H1 (cell line): ENCODE results near the gene SLC25A51. TPM values are rescaled to one million over a fixed set of nuclear protein-coding genes. Genes with fewer than 3 reads are reported as not detected.

Experiments used
- CTCF ChIA-PET: fragments of 300-600 bp; sonication (Branson Sonifier 250); formaldehyde crosslinking; loops from one replicate; lab custom pipeline; 2021; ENCODE audit not compliant: partially characterized antibody; lab: Charles Lee
- POLR2A ChIA-PET: fragments of 300-600 bp; sonication (Branson Sonifier 250); formaldehyde crosslinking; loops from one replicate; lab custom pipeline; 2021; ENCODE audit warnings: inconsistent platforms; ENCODE audit not compliant: partially characterized antibody; lab: Charles Lee
- DNase-seq, 2 experiments: peaks; one replicate each; pipeline versions ENCODE4 v3.0.0 to v3.0.0-alpha.2; 2010 to 2022; ENCODE audit warnings: low spot score in 2 of 2, low read depth in 1 of 2, mixed read lengths in 1 of 2
- FAIRE-seq: peaks from 2 replicates; lab custom pipeline; 2011; peaks lifted over from hg19 to GRCh38; lab: Jason Lieb, UNC
- H2AFZ ChIP-seq: 2 replicates; pipeline ENCODE4 v1.8.1; 2012; ENCODE audit warnings: low read length, inconsistent platforms
- H2AK5ac ChIP-seq: 2 replicates; pipeline ENCODE4 v1.6.1; 2013; ENCODE audit warnings: low read depth, low read length
- H2BK120ac ChIP-seq: replicated peaks from 2 replicates; pipeline ENCODE3; 2013; ENCODE audit warnings: low read depth, low read length, inconsistent platforms
- H2BK12ac ChIP-seq: 2 replicates; pipeline ENCODE4 v1.6.1; 2013; ENCODE audit warnings: low read depth, low read length
- H2BK15ac ChIP-seq: 2 replicates; pipeline ENCODE4 v1.6.1; 2013; ENCODE audit warnings: low read length
- H2BK20ac ChIP-seq: 2 replicates; pipeline ENCODE4 v1.6.1; 2013; ENCODE audit warnings: low read length
- H2BK5ac ChIP-seq: 2 replicates; pipeline ENCODE4 v1.6.1; 2013; ENCODE audit warnings: low read depth, low read length
- H3K14ac ChIP-seq: 2 replicates; pipeline ENCODE4 v1.6.1; 2013; ENCODE audit warnings: inconsistent platforms; ENCODE audit not compliant: insufficient read length
- H3K18ac ChIP-seq: 2 replicates; pipeline ENCODE4 v1.6.1; 2013; ENCODE audit warnings: low read length; ENCODE audit errors: extremely low read depth
- H3K23ac ChIP-seq: 2 replicates; pipeline ENCODE4 v1.6.1; 2013; ENCODE audit warnings: inconsistent platforms; ENCODE audit not compliant: insufficient read length
- H3K23me2 ChIP-seq: 2 replicates; pipeline ENCODE4 v1.6.1; 2013; ENCODE audit warnings: low read depth, low read length
- H3K27ac ChIP-seq: 2 replicates; pipeline ENCODE4 v1.6.1; 2011; ENCODE audit warnings: low read depth, low read length, inconsistent platforms
- H3K27me3 ChIP-seq, 4 experiments: replicated peaks in 1 of 4; 1 replicate in 1 of 4; 2 replicates in 3 of 4; pipeline versions ENCODE4 v1.6.1 to v1.8.1; 2011 to 2013; ENCODE audit warnings: low read length in 3 of 4, mild to moderate bottlenecking in 3 of 4, inconsistent platforms in 2 of 4, mixed read lengths in 2 of 4, moderate library complexity in 1 of 4; ENCODE audit not compliant: control insufficient read depth in 3 of 4, insufficient read depth in 3 of 4; ENCODE audit errors: extremely low read depth in 1 of 4
- H3K36me3 ChIP-seq, 4 experiments: 2 replicates each; pipeline versions ENCODE4 v1.6.1 to v1.8.1; 2011 to 2013; ENCODE audit warnings: mild to moderate bottlenecking in 4 of 4, low read length in 3 of 4, moderate library complexity in 2 of 4, control low read depth in 1 of 4, inconsistent platforms in 1 of 4; ENCODE audit not compliant: insufficient read depth in 4 of 4, control insufficient read depth in 2 of 4
- H3K4ac ChIP-seq: replicated peaks from 2 replicates; pipeline ENCODE3; 2013; ENCODE audit warnings: low read length, low read depth, mixed read lengths, inconsistent platforms; ENCODE audit not compliant: insufficient read length
- H3K4me1 ChIP-seq, 4 experiments: replicated peaks in 1 of 4; 1 replicate in 1 of 4; 2 replicates in 3 of 4; pipeline versions ENCODE4 v1.6.1 to v1.8.1; 2011 to 2013; ENCODE audit warnings: low read length in 3 of 4, inconsistent platforms in 2 of 4, mixed read lengths in 1 of 4; ENCODE audit not compliant: insufficient read depth in 4 of 4, control insufficient read depth in 3 of 4
- H3K4me2 ChIP-seq, 2 experiments: 2 replicates each; pipeline versions ENCODE4 v1.6.1 to v1.8.1; 2011 to 2013; ENCODE audit warnings: low read depth in 2 of 2, low read length in 2 of 2, control low read depth in 1 of 2, inconsistent platforms in 1 of 2, mild to moderate bottlenecking in 1 of 2; ENCODE audit not compliant: insufficient read depth in 1 of 2
- H3K4me3 ChIP-seq, 4 experiments: fragments of 200-600, 300-600 bp in 1 of 4; sonication (generic), shearing (Covaris generic), sonication (Bioruptor Twin) in 1 of 4; 2 replicates each; pipeline versions ENCODE4 v1.5.1 to v1.8.1; 2011 to 2016; ENCODE audit warnings: low read length in 4 of 4, low read depth in 3 of 4, control low read depth in 2 of 4, inconsistent platforms in 2 of 4, mild to moderate bottlenecking in 2 of 4, mixed read lengths in 1 of 4, moderate library complexity in 1 of 4; ENCODE audit not compliant: insufficient read depth in 2 of 4; ENCODE audit errors: extremely low read depth in 1 of 4
- H3K56ac ChIP-seq: replicated peaks from 2 replicates; pipeline ENCODE3; 2013; ENCODE audit warnings: low read depth, mild to moderate bottlenecking, mixed read lengths, low read length, inconsistent platforms; ENCODE audit not compliant: insufficient read length
- H3K79me1 ChIP-seq: 2 replicates; pipeline ENCODE4 v1.6.1; 2013; ENCODE audit warnings: low read depth, low read length, control low read depth
- H3K79me2 ChIP-seq, 2 experiments: 2 replicates each; pipeline versions ENCODE4 v1.6.1 to v1.8.1; 2012 to 2013; ENCODE audit warnings: low read length in 2 of 2, mild to moderate bottlenecking in 2 of 2, inconsistent platforms in 1 of 2; ENCODE audit not compliant: insufficient read depth in 2 of 2, control insufficient read depth in 1 of 2
- H3K9ac ChIP-seq, 4 experiments: replicated peaks in 1 of 4; 1 replicate in 1 of 4; 2 replicates in 3 of 4; pipeline versions ENCODE4 v1.6.1 to v1.8.1; 2011 to 2013; ENCODE audit warnings: low read depth in 3 of 4, low read length in 3 of 4, control low read depth in 2 of 4, mild to moderate bottlenecking in 2 of 4, moderate library complexity in 2 of 4, inconsistent platforms in 1 of 4; ENCODE audit errors: extremely low read depth in 1 of 4
- H3K9me3 ChIP-seq, 2 experiments: 2 replicates each; pipeline versions ENCODE4 v1.6.1 to v1.8.1; 2012 to 2013; ENCODE audit warnings: mild to moderate bottlenecking in 2 of 2, moderate library complexity in 2 of 2, control low read depth in 1 of 2, inconsistent platforms in 1 of 2, low read depth in 1 of 2, low read length in 1 of 2, mixed read lengths in 1 of 2; ENCODE audit not compliant: insufficient read depth in 2 of 2
- H4K20me1 ChIP-seq, 2 experiments: replicated peaks in 1 of 2; 2 replicates each; pipeline versions ENCODE3 to v1.8.1; 2011 to 2013; ENCODE audit warnings: inconsistent platforms in 2 of 2, low read length in 2 of 2, mild to moderate bottlenecking in 1 of 2; ENCODE audit not compliant: insufficient read depth in 2 of 2, control insufficient read depth in 1 of 2
- H4K5ac ChIP-seq: 2 replicates; pipeline ENCODE4 v1.6.1; 2013; ENCODE audit warnings: low read length, low read depth, mixed read lengths, inconsistent platforms; ENCODE audit not compliant: insufficient read length
- H4K8ac ChIP-seq: 2 replicates; pipeline ENCODE4 v1.8.0; 2013; ENCODE audit warnings: mild to moderate bottlenecking, moderate library complexity, low read length, inconsistent platforms; ENCODE audit not compliant: insufficient read depth; ENCODE audit errors: extremely low read depth
- H4K91ac ChIP-seq: replicated peaks from 2 replicates; pipeline ENCODE3; 2013; ENCODE audit warnings: low read length, mixed read lengths, inconsistent platforms; ENCODE audit not compliant: insufficient read length
- CHD1 ChIP-seq: IDR thresholded peaks from 2 replicates; pipeline ENCODE4 v1.6.1; 2012; ENCODE audit warnings: low read depth, low read length, improper control_type of control experiment
- JUND ChIP-seq: IDR thresholded peaks from 2 replicates; pipeline ENCODE4 v1.6.1; 2011; ENCODE audit warnings: mild to moderate bottlenecking, improper control_type of control experiment, low read length
- KDM1A ChIP-seq: fragments of 200-600, 300-600 bp; sonication (generic); IDR thresholded peaks from 2 replicates; pipeline ENCODE4 v1.7.1; 2016; ENCODE audit warnings: mild to moderate bottlenecking, low read length, borderline replicate concordance
- RAD21 ChIP-seq, 2 experiments: IDR thresholded peaks in 1 of 2; conservative IDR thresholded peaks in 1 of 2; 2 replicates each; pipeline ENCODE4 v1.6.1; 2011; ENCODE audit warnings: low read depth in 2 of 2, low read length in 2 of 2, improper control_type of control experiment in 1 of 2, inconsistent platforms in 1 of 2, mild to moderate bottlenecking in 1 of 2, moderate library complexity in 1 of 2
- SIN3A ChIP-seq, 2 experiments: IDR thresholded peaks in 1 of 2; conservative IDR thresholded peaks in 1 of 2; 2 replicates each; pipeline ENCODE4 v1.6.1; 2011 to 2012; ENCODE audit warnings: low read length in 2 of 2, improper control_type of control experiment in 1 of 2, low read depth in 1 of 2, mild to moderate bottlenecking in 1 of 2
- WGBS, 2 experiments: shearing (Covaris generic) in 1 of 2; methylation state at CpG; one replicate each; pipeline versions ENCODE4 v1.1.6 to v1.1.7; 2013 to 2015; ENCODE audit warnings: low lambda C conversion rate in 2 of 2, mixed read lengths in 2 of 2, inconsistent platforms in 1 of 2, low coverage in 1 of 2, missing lambda C conversion rate in 1 of 2; ENCODE audit not compliant: insufficient replicate concordance in 2 of 2, insufficient coverage in 1 of 2, insufficient read length in 1 of 2; ENCODE audit errors: extremely low coverage in 1 of 2, missing lambda C conversion rate in 1 of 2; 5-methylcytosine and 5-hydroxymethylcytosine counted together
- polyA plus RNA-seq, 7 experiments: library from polyadenylated mRNA; depleted of rRNA in 3 of 7; stranded (reverse) in 5 of 7; unstranded in 2 of 7; fragments of >200 nt in 5 of 7; fragments of 200-250 nt in 2 of 7; gene quantifications; 1 replicate in 5 of 7; 2 replicates in 1 of 7; 4 replicates in 1 of 7; pipeline versions ENCODE4 v1.2.1 to v1.2.3, GENCODE V29; 2011 to 2013; ENCODE audit warnings: missing spikeins in 2 of 7, mixed read lengths in 2 of 7
- total RNA-seq: library from RNA; stranded (reverse); fragmentation: NEBNext Ultra II Directional; extraction: Animal tissue kit (Norgen Biotek cat#: 25700); gene quantifications from 2 replicates; pipeline ENCODE4 v1.2.1, GENCODE V29; 2021
- TF ChIP-seq, protein P1 (sequence below), 3 experiments: IDR thresholded peaks; 1 replicate in 2 of 3; 2 replicates in 1 of 3; pipeline versions ENCODE4 v1.5.1 to v1.6.1; 2011; ENCODE audit warnings: low read length in 3 of 3, mild to moderate bottlenecking in 3 of 3, inconsistent platforms in 2 of 3, low read depth in 1 of 3, moderate library complexity in 1 of 3; ENCODE audit not compliant: insufficient read depth in 1 of 3; ENCODE audit errors: control extremely low read depth in 1 of 3
- TF ChIP-seq, protein P2 (sequence below): IDR thresholded peaks from 2 replicates; pipeline ENCODE4 v1.6.1; 2012; ENCODE audit warnings: inconsistent platforms

Gene SLC25A51
- total and polyA plus RNA-seq, 2 of the 8 experiments (the other 6 are each of a cell fraction or from before 2014, with no cell fraction given), result 8.0 to 14.5 TPM

DNA sequence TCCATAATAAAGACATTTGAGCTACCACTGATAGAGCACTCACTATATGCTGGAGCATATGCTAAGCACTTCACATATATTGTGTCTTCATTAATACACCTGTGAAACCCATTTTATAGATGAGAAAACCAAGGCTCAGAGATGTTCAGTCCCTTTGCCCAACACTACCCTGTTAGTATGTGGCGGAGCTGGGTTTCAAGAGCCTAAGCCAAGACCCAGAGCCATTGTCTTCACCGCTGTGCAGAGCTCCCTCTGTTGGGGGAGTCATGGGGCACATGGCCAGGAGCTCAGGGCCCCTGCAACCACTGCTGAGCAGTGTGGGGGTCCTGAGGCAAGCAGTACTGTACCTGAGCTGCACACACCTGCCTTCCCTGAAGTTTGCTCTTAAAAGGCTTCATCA, 37.3 kb upstream of the SLC25A51 start:
- Histone ChIP-seq H2BK15ac (no peak overlapping the region), H3K14ac (no peak overlapping the region), H4K8ac (no peak overlapping the region), H3K27me3 (no peaks in the 10 kb centered on the region), H3K79me1 (no peaks in the 10 kb centered on the region), H4K91ac (no peak overlapping the region), H4K5ac (no peak overlapping the region), H2BK12ac (no peak overlapping the region), H2AFZ (no peak overlapping the region), H3K27ac (no peak overlapping the region), H3K18ac (no peak overlapping the region), H2BK5ac (no peak overlapping the region), H3K9me3 (no peaks in the 10 kb centered on the region), H3K9ac (no peak overlapping the region), H3K23me2 (0 out of 2 replicates have a peak, but pooled peaks cover 2% of the 10 kb centered on the region), H2BK20ac (no peak overlapping the region), H3K4me1 (peaks cover 6 to 26% (median 15%) of the 10 kb centered on the region in 4 experiments), H3K56ac (no peak overlapping the region), H3K4me2 (no peak overlapping the region), H4K20me1 (peaks cover 3 to 6% of the 10 kb centered on the region in 2 experiments), H3K79me2 (no peaks in the 10 kb centered on the region), H3K4me3 (no peak overlapping the region), H3K23ac (no peak overlapping the region), H3K4ac (no peak overlapping the region), H3K36me3 (no peaks in the 10 kb centered on the region; a peak in 1 of 8 replicates), H2BK120ac (no peak overlapping the region), H2AK5ac (no peak overlapping the region)
- FAIRE-seq (no peak), DNase-seq (no peak)
- POLR2A ChIA-PET, result no interaction called here
- TF ChIP-seq RAD21 (IDR thresholded peaks at IDR 0.05 in 1 of 2, conservative IDR thresholded peaks at IDR 0.05 in 1 of 2; ENCODE audit: low read depth in 2 of 2, low read length in 2 of 2) (peak; percentile 24 to 26), SIN3A (conservative IDR thresholded peaks at IDR 0.05 in 1 of 2, IDR thresholded peaks at IDR 0.05 in 1 of 2; ENCODE audit: low read depth in 1 of 2, low read length in 2 of 2) (no peak), JUND (no peak), CHD1 (no peak), KDM1A (0 out of 2 replicates have a peak, but pooled peaks have one; percentile 65)
- TF ChIP-seq, protein P1, sequence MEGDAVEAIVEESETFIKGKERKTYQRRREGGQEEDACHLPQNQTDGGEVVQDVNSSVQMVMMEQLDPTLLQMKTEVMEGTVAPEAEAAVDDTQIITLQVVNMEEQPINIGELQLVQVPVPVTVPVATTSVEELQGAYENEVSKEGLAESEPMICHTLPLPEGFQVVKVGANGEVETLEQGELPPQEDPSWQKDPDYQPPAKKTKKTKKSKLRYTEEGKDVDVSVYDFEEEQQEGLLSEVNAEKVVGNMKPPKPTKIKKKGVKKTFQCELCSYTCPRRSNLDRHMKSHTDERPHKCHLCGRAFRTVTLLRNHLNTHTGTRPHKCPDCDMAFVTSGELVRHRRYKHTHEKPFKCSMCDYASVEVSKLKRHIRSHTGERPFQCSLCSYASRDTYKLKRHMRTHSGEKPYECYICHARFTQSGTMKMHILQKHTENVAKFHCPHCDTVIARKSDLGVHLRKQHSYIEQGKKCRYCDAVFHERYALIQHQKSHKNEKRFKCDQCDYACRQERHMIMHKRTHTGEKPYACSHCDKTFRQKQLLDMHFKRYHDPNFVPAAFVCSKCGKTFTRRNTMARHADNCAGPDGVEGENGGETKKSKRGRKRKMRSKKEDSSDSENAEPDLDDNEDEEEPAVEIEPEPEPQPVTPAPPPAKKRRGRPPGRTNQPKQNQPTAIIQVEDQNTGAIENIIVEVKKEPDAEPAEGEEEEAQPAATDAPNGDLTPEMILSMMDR (IDR thresholded peaks at IDR 0.05; ENCODE audit: control extremely low read depth in 1 of 3, insufficient read depth in 1 of 3, low read depth in 1 of 3, low read length in 3 of 3), result peak; percentile 22 to 36 (median 32); a peak in 3 of 4 replicates
- TF ChIP-seq, protein P2, sequence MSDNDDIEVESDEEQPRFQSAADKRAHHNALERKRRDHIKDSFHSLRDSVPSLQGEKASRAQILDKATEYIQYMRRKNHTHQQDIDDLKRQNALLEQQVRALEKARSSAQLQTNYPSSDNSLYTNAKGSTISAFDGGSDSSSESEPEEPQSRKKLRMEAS, result peak; percentile 41; the same call in 1 of the 2 replicates
- CTCF ChIA-PET, result interaction anchor here (0.6 to 5.7 kb wide), 24 partner anchors 8 to 404 kb away, joined by 3 to 31 read pairs (median 4); no protein-coding TSS in a partner anchor
- WGBS, 2 experiments, result 87% methylated on average over 2 of the region's 2 CpGs; no CpG with 5 or more reads in 1 of the 2 experiments
